Measurements from ENCODE around the gene ZEB2.

The ZEB2 gene

DNA sequence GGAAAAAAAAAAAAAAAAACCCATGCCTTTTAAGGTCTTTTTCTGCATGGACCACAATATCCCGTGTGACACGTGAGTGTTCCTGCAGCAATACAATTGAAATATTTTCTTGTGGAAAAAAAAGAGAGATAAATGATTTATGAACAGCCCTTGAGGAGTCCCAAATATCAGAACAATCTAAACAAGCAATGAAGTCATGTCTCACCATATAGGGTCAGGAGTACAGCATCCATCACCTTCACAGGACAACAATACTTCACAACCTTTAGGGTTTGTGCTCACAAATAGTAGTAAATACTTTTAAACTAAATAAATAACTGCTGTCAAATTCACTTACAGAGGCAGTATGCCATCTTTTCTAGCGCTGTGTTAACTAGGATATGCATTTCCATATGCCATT, 87.9 kb downstream of the ZEB2 start:
- H3K27ac ChIP-seq (ENCODE audit: low read length): no peak overlapping the region
- H4K20me1 ChIP-seq (ENCODE audit: insufficient read depth, low read length): no peaks in the 10 kb centered on the region
- H2AFZ ChIP-seq (ENCODE audit: low read depth, low read length): no peak overlapping the region
- no peak overlapping the region for H3K4me2 ChIP-seq (ENCODE audit: insufficient read depth, low read length)
- ATAC-seq (ENCODE audit: insufficient read depth, low read depth) (no peak), DNase-seq (no peak)
- no peak overlapping the region for H3K4me3 ChIP-seq (ENCODE audit: low read depth in 1 of 2, low read length in 2 of 2)
- H3K9ac ChIP-seq (ENCODE audit: low read depth, low read length): no peak overlapping the region
- TF ChIP-seq EZH2 (IDR thresholded peaks at IDR 0.05; ENCODE audit: borderline replicate concordance, low read depth, low read length, severe bottlenecking) (no peak), CTCF (IDR thresholded peaks at IDR 0.05; ENCODE audit: borderline replicate concordance, extremely low read depth, low read length, poor library complexity, severe bottlenecking) (no peak)
- peaks cover 4% of the 10 kb centered on the region; the same call in 1 of the 2 replicates for H3K4me1 ChIP-seq (ENCODE audit: insufficient read depth, low read length)
- peaks cover 2% of the 10 kb centered on the region; the same call in 1 of the 2 replicates for H3K79me2 ChIP-seq (ENCODE audit: insufficient read depth, low read length)
- H3K36me3 ChIP-seq (ENCODE audit: insufficient read depth, low read length): peaks cover 6% of the 10 kb centered on the region; the same call in 1 of the 2 replicates
- H3K27me3 ChIP-seq (ENCODE audit: insufficient read depth, low read length, poor library complexity): no peaks in the 10 kb centered on the region
- H3K9me3 ChIP-seq (ENCODE audit: insufficient read depth, low read length, severe bottlenecking): no peaks in the 10 kb centered on the region

- DNase-seq: no peak
- H3K79me2 ChIP-seq (ENCODE audit: insufficient read depth, low read length): peaks cover 2% of the 10 kb centered on the region; the same call in 1 of the 2 replicates
Observed at GRCh38 chr2:144431392-144431783, 88.5 kb downstream of the ZEB2 start.

DNA sequence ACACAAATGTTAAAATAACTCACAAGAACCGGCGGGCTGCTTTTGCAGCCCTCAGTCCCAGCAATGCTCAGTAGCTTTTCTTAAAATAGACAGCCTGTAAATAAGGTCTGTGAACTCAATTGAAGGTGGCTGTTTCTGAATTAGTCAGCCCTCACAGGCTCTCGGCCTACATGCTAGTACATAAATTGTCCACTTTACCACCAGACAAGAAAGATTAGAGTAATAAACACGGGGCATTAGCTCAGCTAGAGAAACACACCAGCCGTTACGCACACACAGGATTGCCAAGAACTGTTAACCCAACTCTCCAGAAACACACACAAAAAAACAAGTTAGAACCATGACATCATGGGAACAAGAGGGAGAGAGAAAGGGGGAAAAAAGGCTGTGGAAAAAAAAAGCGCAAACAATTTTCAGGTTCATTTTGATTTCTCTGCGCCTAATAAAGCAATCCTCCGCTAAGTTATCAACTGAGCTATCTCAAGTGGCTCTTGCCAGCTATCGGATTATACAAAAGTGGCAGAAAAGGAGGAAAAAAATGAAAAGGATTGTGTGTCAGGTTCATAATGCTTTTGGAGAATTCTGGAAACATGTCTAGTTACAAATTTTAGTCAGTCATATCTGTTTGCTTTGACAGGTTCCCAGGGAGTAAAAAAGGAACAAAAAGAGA, 89.1 kb downstream of the ZEB2 start:
- H3K4me3 ChIP-seq (ENCODE audit: low read depth in 1 of 2, low read length in 2 of 2): no peak overlapping the region
- no peak overlapping the region for H2AFZ ChIP-seq (ENCODE audit: low read depth, low read length)
- H3K4me1 ChIP-seq (ENCODE audit: insufficient read depth, low read length): peaks cover 4% of the 10 kb centered on the region; the same call in 1 of the 2 replicates
- DNase-seq (no peak), ATAC-seq (ENCODE audit: insufficient read depth, low read depth) (no peak)
- no peaks in the 10 kb centered on the region for H3K9me3 ChIP-seq (ENCODE audit: insufficient read depth, low read length, severe bottlenecking)
- no peaks in the 10 kb centered on the region for H4K20me1 ChIP-seq (ENCODE audit: insufficient read depth, low read length)
- H3K79me2 ChIP-seq (ENCODE audit: insufficient read depth, low read length): peaks cover 2% of the 10 kb centered on the region; the same call in 1 of the 2 replicates
- peaks cover 7% of the 10 kb centered on the region; the same call in 1 of the 2 replicates for H3K36me3 ChIP-seq (ENCODE audit: insufficient read depth, low read length)
- no peak overlapping the region for H3K27ac ChIP-seq (ENCODE audit: low read length)
- TF ChIP-seq EZH2 (IDR thresholded peaks at IDR 0.05; ENCODE audit: borderline replicate concordance, low read depth, low read length, severe bottlenecking) (no peak), CTCF (IDR thresholded peaks at IDR 0.05; ENCODE audit: borderline replicate concordance, extremely low read depth, low read length, poor library complexity, severe bottlenecking) (no peak)
- H3K9ac ChIP-seq (ENCODE audit: low read depth, low read length): no peak overlapping the region
- no peak overlapping the region for H3K4me2 ChIP-seq (ENCODE audit: insufficient read depth, low read length)
- H3K27me3 ChIP-seq (ENCODE audit: insufficient read depth, low read length, poor library complexity): no peaks in the 10 kb centered on the region

More at GRCh38 chr2:144431392-144431783, 88.5 kb downstream of the ZEB2 start:
- no peak for ATAC-seq (ENCODE audit: insufficient read depth, low read depth)
- no peaks in the 10 kb centered on the region for H4K20me1 ChIP-seq (ENCODE audit: insufficient read depth, low read length)
- no peak overlapping the region for H3K27ac ChIP-seq (ENCODE audit: low read length)
- no peak for TF ChIP-seq EZH2 (IDR thresholded peaks at IDR 0.05; ENCODE audit: borderline replicate concordance, low read depth, low read length, severe bottlenecking)
- no peak for TF ChIP-seq CTCF (IDR thresholded peaks at IDR 0.05; ENCODE audit: borderline replicate concordance, extremely low read depth, low read length, poor library complexity, severe bottlenecking)
- no peak overlapping the region for H3K9ac ChIP-seq (ENCODE audit: low read depth, low read length)
- peaks cover 7% of the 10 kb centered on the region; the same call in 1 of the 2 replicates for H3K36me3 ChIP-seq (ENCODE audit: insufficient read depth, low read length)
- no peak overlapping the region for H3K4me3 ChIP-seq (ENCODE audit: low read depth in 1 of 2, low read length in 2 of 2)
- H3K9me3 ChIP-seq (ENCODE audit: insufficient read depth, low read length, severe bottlenecking): no peaks in the 10 kb centered on the region
- H3K4me2 ChIP-seq (ENCODE audit: insufficient read depth, low read length): no peak overlapping the region
- H3K4me1 ChIP-seq (ENCODE audit: insufficient read depth, low read length): peaks cover 4% of the 10 kb centered on the region; the same call in 1 of the 2 replicates
- H3K27me3 ChIP-seq (ENCODE audit: insufficient read depth, low read length, poor library complexity): no peaks in the 10 kb centered on the region
- H2AFZ ChIP-seq (ENCODE audit: low read depth, low read length): no peak overlapping the region
